Effector memory CD8-positive, alpha-beta T cell (primary cell): Measurements from ENCODE around the gene BTBD1.
"Not testable (repeated sequence)": the region's sequence is repeated elsewhere in the genome, so short reads cannot be mapped to it uniquely, and the experiment has no call there.

Source experiments
- ATAC-seq: fragments of 150-1000 bp; cut with Tn5 transposase; replicated peaks from 2 replicates; pipeline ENCODE4 v1.10.0; 2021; ENCODE audit warnings: mild to moderate bottlenecking, moderate library complexity
- DNase-seq, 3 experiments: peaks; one replicate each; pipeline ENCODE4 v3.0.0; 2021
- H3K27ac Mint-ChIP-seq, 2 donors: one replicate each; pipeline ENCODE4 v1.8.0; 2022; ENCODE audit warnings: mild to moderate bottlenecking in 2 of 2, mixed read lengths in 2 of 2, moderate library complexity in 2 of 2
- H3K27me3 Mint-ChIP-seq, 2 donors: one replicate each; pipeline ENCODE4 v1.8.0; 2022; ENCODE audit warnings: mixed read lengths in 2 of 2
- H3K36me3 Mint-ChIP-seq: one replicate; pipeline ENCODE4 v1.8.0; 2022; ENCODE audit warnings: mild to moderate bottlenecking, moderate library complexity, mixed read lengths; ENCODE audit not compliant: insufficient read depth
- H3K4me1 Mint-ChIP-seq, 2 donors: one replicate each; pipeline ENCODE4 v1.8.0; 2022; ENCODE audit warnings: low read depth in 2 of 2, mixed read lengths in 2 of 2
- H3K4me3 Mint-ChIP-seq, 2 donors: one replicate each; pipeline ENCODE4 v1.8.0; 2022; ENCODE audit warnings: mild to moderate bottlenecking in 2 of 2, mixed read lengths in 2 of 2, moderate library complexity in 2 of 2
- H3K9me3 Mint-ChIP-seq, 2 donors: one replicate each; pipeline ENCODE4 v1.8.0; 2022; ENCODE audit warnings: mixed read lengths in 2 of 2

BTBD1 gene

GRCh38 chr15:83015361-83015760, 51.7 kb downstream of the BTBD1 start:
- no peaks in the 10 kb centered on the region for H3K9me3 Mint-ChIP-seq
- peak overlapping the region in 1 of 2 donors; percentile 34 for H3K27ac Mint-ChIP-seq
- DNase-seq (no peak), ATAC-seq (no peak)
- H3K4me3 Mint-ChIP-seq = no peak overlapping the region
- H3K4me1 Mint-ChIP-seq = peaks cover 32% of the 10 kb centered on the region in 2 donors
- H3K27me3 Mint-ChIP-seq = no peaks in the 10 kb centered on the region
- peaks cover 59% of the 10 kb centered on the region for H3K36me3 Mint-ChIP-seq

- H3K4me1 Mint-ChIP-seq = peaks cover 36 to 42% of the 10 kb centered on the region in 2 donors
- H3K27me3 Mint-ChIP-seq = no peaks in the 10 kb centered on the region
- H3K36me3 Mint-ChIP-seq = peaks cover 49% of the 10 kb centered on the region
- no peak for DNase-seq
- H3K27ac Mint-ChIP-seq = peak overlapping the region; percentile 4 to 36
- no peak for ATAC-seq
- H3K9me3 Mint-ChIP-seq = no peaks in the 10 kb centered on the region
- H3K4me3 Mint-ChIP-seq = no peak overlapping the region
Measured at GRCh38 chr15:83014205-83014653, 52.8 kb downstream of the BTBD1 start.

- Mint-ChIP-seq H3K27ac (no peak overlapping the region), H3K9me3 (no peaks in the 10 kb centered on the region), H3K4me3 (peak overlapping the region in 1 of 2 donors; percentile 98), H3K27me3 (no peaks in the 10 kb centered on the region), H3K4me1 (peaks cover 36 to 42% of the 10 kb centered on the region in 2 donors), H3K36me3 (peaks cover 47% of the 10 kb centered on the region)
- ATAC-seq (no peak), DNase-seq (no peak)
Measured at GRCh38 chr15:83012636-83013035, 54.4 kb downstream of the BTBD1 start.

- DNase-seq = no peak
- H3K27me3 Mint-ChIP-seq = no peaks in the 10 kb centered on the region
- H3K4me1 Mint-ChIP-seq = peaks cover 36 to 45% of the 10 kb centered on the region in 2 donors
- peak overlapping the region; percentile 82 to 87 for H3K27ac Mint-ChIP-seq
- H3K4me3 Mint-ChIP-seq = peak overlapping the region; percentile 87 to 98
- H3K9me3 Mint-ChIP-seq = no peaks in the 10 kb centered on the region
- H3K36me3 Mint-ChIP-seq = peaks cover 47% of the 10 kb centered on the region
- no peak for ATAC-seq
Measured at GRCh38 chr15:83012076-83012426, 55.0 kb downstream of the BTBD1 start.

GRCh38 chr15:83011271-83012075, 55.6 kb downstream of the BTBD1 start, which contains the start of gene C15orf40:
Gene C15orf40 (minus strand): TSS chr15:83011639. CDS start chr15:83011607, 32 bp downstream.
- ATAC-seq (peak; percentile 84), DNase-seq (peak; percentile 74 to 78 (median 76))
- Mint-ChIP-seq H3K27me3 (no peaks in the 10 kb centered on the region), H3K4me3 (peak within 1 kb of the TSS; percentile 87 to 98), H3K9me3 (no peaks in the 10 kb centered on the region), H3K36me3 (peaks cover 44% of the 10 kb centered on the region), H3K27ac (peak within 1 kb of the TSS; percentile 82 to 87), H3K4me1 (peaks cover 36 to 47% of the 10 kb centered on the region in 2 donors)

GRCh38 chr15:83010709-83011270, 56.3 kb downstream of the BTBD1 start:
- no peaks in the 10 kb centered on the region for H3K27me3 Mint-ChIP-seq
- H3K4me3 Mint-ChIP-seq = peak overlapping the region; percentile 87 to 98
- ATAC-seq = peak; percentile 56
- H3K4me1 Mint-ChIP-seq = peaks cover 36 to 47% of the 10 kb centered on the region in 2 donors
- H3K27ac Mint-ChIP-seq = peak overlapping the region; percentile 82 to 87
- H3K9me3 Mint-ChIP-seq = no peaks in the 10 kb centered on the region
- peak; percentile 61 to 67 (median 65) for DNase-seq
- peaks cover 41% of the 10 kb centered on the region for H3K36me3 Mint-ChIP-seq

- H3K9me3 Mint-ChIP-seq, H3K27me3 Mint-ChIP-seq, ATAC-seq, H3K4me1 Mint-ChIP-seq, DNase-seq: not testable (repeated sequence)
- Mint-ChIP-seq H3K4me3 (peak overlapping the region; percentile 65 to 73), H3K36me3 (peaks cover 16% of the 10 kb centered on the region), H3K27ac (peak overlapping the region; percentile 91)
Measured at GRCh38 chr15:83000672-83001031, 66.4 kb downstream of the BTBD1 start.

GRCh38 chr15:82999905-83000671, 67.0 kb downstream of the BTBD1 start:
- H3K4me3 Mint-ChIP-seq = peak overlapping the region; percentile 65 to 73
- DNase-seq = peak; percentile 8 to 35 (median 22)

GRCh38 chr15:82999426-82999825, 67.6 kb downstream of the BTBD1 start:
- Mint-ChIP-seq H3K36me3 (peaks cover 7% of the 10 kb centered on the region), H3K4me3 (no peak overlapping the region)

More at GRCh38 chr15:82999905-83000671, 67.0 kb downstream of the BTBD1 start:
- Mint-ChIP-seq H3K36me3 (peaks cover 10% of the 10 kb centered on the region), H3K4me1 (peaks cover 6 to 8% of the 10 kb centered on the region in 2 donors), H3K27ac (peak overlapping the region; percentile 91), H3K9me3 (no peaks in the 10 kb centered on the region), H3K27me3 (no peaks in the 10 kb centered on the region)
- ATAC-seq = peak; percentile 84

GRCh38 chr15:82995938-82996337, 71.1 kb downstream of the BTBD1 start:
- no peak overlapping the region for H3K4me3 Mint-ChIP-seq
- ATAC-seq (no peak), DNase-seq (no peak)
- H3K9me3 Mint-ChIP-seq = no peaks in the 10 kb centered on the region
- peaks cover 6 to 8% of the 10 kb centered on the region in 2 donors for H3K4me1 Mint-ChIP-seq
- no peaks in the 10 kb centered on the region for H3K27me3 Mint-ChIP-seq
- H3K27ac Mint-ChIP-seq = no peak overlapping the region
- H3K36me3 Mint-ChIP-seq = peaks cover 11% of the 10 kb centered on the region

More at GRCh38 chr15:82999426-82999825, 67.6 kb downstream of the BTBD1 start:
- no peak for DNase-seq
- Mint-ChIP-seq H3K27me3 (no peaks in the 10 kb centered on the region), H3K4me1 (peaks cover 6 to 8% of the 10 kb centered on the region in 2 donors), H3K9me3 (no peaks in the 10 kb centered on the region), H3K27ac (peak overlapping the region in 1 of 2 donors; percentile 91)
- ATAC-seq = no peak

GRCh38 chr15:82995076-82995475, 72.0 kb downstream of the BTBD1 start:
- ATAC-seq (no peak), DNase-seq (no peak)
- H3K4me1 Mint-ChIP-seq = peaks cover 3 to 4% of the 10 kb centered on the region in 2 donors
- peak overlapping the region in 1 of 2 donors; percentile 65 for H3K27ac Mint-ChIP-seq
- H3K9me3 Mint-ChIP-seq = no peaks in the 10 kb centered on the region
- peaks cover 16% of the 10 kb centered on the region for H3K36me3 Mint-ChIP-seq
- H3K27me3 Mint-ChIP-seq = no peaks in the 10 kb centered on the region
- no peak overlapping the region for H3K4me3 Mint-ChIP-seq

- peaks cover 0 to 4% of the 10 kb centered on the region in 2 donors for H3K4me1 Mint-ChIP-seq
- H3K36me3 Mint-ChIP-seq = peaks cover 35% of the 10 kb centered on the region
- no peaks in the 10 kb centered on the region for H3K27me3 Mint-ChIP-seq
- H3K9me3 Mint-ChIP-seq = no peaks in the 10 kb centered on the region
- H3K4me3 Mint-ChIP-seq = no peak overlapping the region
- DNase-seq (no peak), ATAC-seq (no peak)
- no peak overlapping the region for H3K27ac Mint-ChIP-seq
Measured at GRCh38 chr15:82993144-82993543, 73.9 kb downstream of the BTBD1 start.

GRCh38 chr15:82992436-82992998, 74.5 kb downstream of the BTBD1 start:
- Mint-ChIP-seq H3K36me3 (peaks cover 41% of the 10 kb centered on the region), H3K9me3 (no peaks in the 10 kb centered on the region), H3K4me3 (no peak overlapping the region), H3K27ac (no peak overlapping the region), H3K4me1 (peaks cover under 1 to 5% of the 10 kb centered on the region in 2 donors), H3K27me3 (no peaks in the 10 kb centered on the region)
- no peak for DNase-seq
- ATAC-seq = no peak
